ENCODE results near the gene LIX1L. TPM values are rescaled to one million over a fixed set of nuclear protein-coding genes. Genes with fewer than 3 reads are reported as not detected.

LIX1L gene
- total RNA-seq, 2 experiments from 2014 or later: 49.5 to 57.5 TPM

Other genes with a start within 250 kb of the LIX1L start
- not detected for gene CD160, start 238.5 kb downstream of the LIX1L start, total RNA-seq
- gene RNF115, start 133.9 kb downstream of the LIX1L start, total RNA-seq: 10 to 100 TPM; 14.8 to 15.6 TPM
- 10 to 100 TPM; 34.5 to 38.7 TPM for gene POLR3C, start 133.8 kb downstream of the LIX1L start, total RNA-seq
- gene NUDT17, start 112.4 kb downstream of the LIX1L start, total RNA-seq: 1 to 10 TPM; 2.7 to 3.4 TPM
- gene PIAS3, start 98.9 kb downstream of the LIX1L start, total RNA-seq: 10 to 100 TPM; 17.9 to 18.8 TPM
- under 1 TPM; 0.40 to 0.42 TPM for gene ANKRD35, start 72.2 kb downstream of the LIX1L start, total RNA-seq
- 1 to 10 TPM; 1.5 to 1.9 TPM for gene ITGA10, start 48.0 kb downstream of the LIX1L start, total RNA-seq
- gene PEX11B, start 39.3 kb downstream of the LIX1L start, total RNA-seq: 10 to 100 TPM; 36.9 to 44.6 TPM
- gene RBM8A, start 30.5 kb downstream of the LIX1L start, total RNA-seq: 100 to 1,000 TPM; 175 to 188 TPM
- gene ANKRD34A, start 6.6 kb upstream of the LIX1L start, total RNA-seq: 1 to 10 TPM; 2.0 to 2.2 TPM
- gene POLR3GL, start 6.7 kb upstream of the LIX1L start, total RNA-seq: 10 to 100 TPM; 27.3 to 29.2 TPM
- 100 to 1,000 TPM; 240 to 262 TPM for gene TXNIP, start 38.6 kb upstream of the LIX1L start, total RNA-seq
- not detected for gene HJV, start 63.7 kb upstream of the LIX1L start, total RNA-seq
- gene NBPF10, start 186.8 kb upstream of the LIX1L start, total RNA-seq: 1 to 10 TPM; 2.7 to 2.8 TPM